ENCODE results near the gene PGLYRP2.

PGLYRP2 gene

GRCh38 chr19:15464394-15465385 is 14.6 kb downstream of the PGLYRP2 start, which contains the start of gene RASAL3:
RASAL3 (minus strand) TSS chr19:15464544; CDS start chr19:15464358, 186 bp downstream.
- in situ Hi-C loops (cut with MboI; ENCODE audit: low pct_unique_long_range_greater_than_20kb, low sequenced_read_pairs, unreplicated experiment), result no loop called here
- peak; percentile 66 for DNase-seq (ENCODE audit: low spot score)
- TF ChIP-seq CTCF (IDR thresholded peaks at IDR 0.05; ENCODE audit: extremely low read depth, insufficient read depth, missing control alignments), result no peak

- TF ChIP-seq CTCF (IDR thresholded peaks at IDR 0.05; ENCODE audit: extremely low read depth, insufficient read depth, missing control alignments), result no peak
- in situ Hi-C loops (cut with MboI; ENCODE audit: low pct_unique_long_range_greater_than_20kb, low sequenced_read_pairs, unreplicated experiment), result no loop called here
- DNase-seq (ENCODE audit: low spot score), result peak; percentile 74
These were observed 15.4 kb downstream of the PGLYRP2 start for GRCh38 chr19:15463861-15464371.

- no peak for DNase-seq (ENCODE audit: low spot score)
- no peak for TF ChIP-seq CTCF (IDR thresholded peaks at IDR 0.05; ENCODE audit: extremely low read depth, insufficient read depth, missing control alignments)
- in situ Hi-C loops (cut with MboI; ENCODE audit: low pct_unique_long_range_greater_than_20kb, low sequenced_read_pairs, unreplicated experiment), result no loop called here
These were observed 17.6 kb downstream of the PGLYRP2 start for GRCh38 chr19:15461694-15462093.

- in situ Hi-C loops (cut with MboI; ENCODE audit: low pct_unique_long_range_greater_than_20kb, low sequenced_read_pairs, unreplicated experiment), result no loop called here
- TF ChIP-seq CTCF (IDR thresholded peaks at IDR 0.05; ENCODE audit: extremely low read depth, insufficient read depth, missing control alignments), result no peak
- no peak for DNase-seq (ENCODE audit: low spot score)
These were observed 21.4 kb downstream of the PGLYRP2 start for GRCh38 chr19:15457701-15458484.

GRCh38 chr19:15456871-15457700 is 22.2 kb downstream of the PGLYRP2 start:
- DNase-seq (ENCODE audit: low spot score), result no peak
- TF ChIP-seq CTCF (IDR thresholded peaks at IDR 0.05; ENCODE audit: extremely low read depth, insufficient read depth, missing control alignments), result no peak
- in situ Hi-C loops (cut with MboI; ENCODE audit: low pct_unique_long_range_greater_than_20kb, low sequenced_read_pairs, unreplicated experiment), result no loop called here
